ENCODE data around the gene KCNMA1.

KCNMA1 gene

DNA sequence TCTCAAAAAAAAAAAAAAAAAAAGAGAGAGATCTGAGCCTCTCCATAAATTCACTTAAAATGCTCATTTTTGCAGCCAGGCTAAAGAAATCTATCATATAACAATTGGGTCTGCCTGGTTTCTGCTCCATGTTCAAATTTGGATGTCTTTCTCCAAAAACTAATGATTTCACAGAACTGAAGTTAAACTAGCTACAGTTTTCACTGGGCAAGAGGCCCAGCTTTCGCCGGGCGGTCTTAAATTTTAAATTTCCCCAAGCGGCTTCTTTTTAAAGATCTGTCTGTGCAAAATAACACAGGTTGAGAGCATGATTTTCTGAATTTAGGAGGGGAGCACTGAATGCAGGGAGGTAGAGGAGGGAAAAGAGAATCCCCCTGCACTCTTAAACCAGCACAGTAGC lies 603.4 kb downstream of the KCNMA1 start:
- no peaks in the 10 kb centered on the region for H3K4me1 Mint-ChIP-seq (ENCODE audit: low read depth)
- DNase-seq (ENCODE audit: low spot score) = no peak
- no peak overlapping the region for H3K4me3 Mint-ChIP-seq
- H3K36me3 Mint-ChIP-seq (ENCODE audit: low read depth) = no peaks in the 10 kb centered on the region
- no peaks in the 10 kb centered on the region for H3K9me3 Mint-ChIP-seq
- no peak overlapping the region for H3K27ac Mint-ChIP-seq
- H3K27me3 Mint-ChIP-seq (ENCODE audit: low read depth) = peaks cover 9% of the 10 kb centered on the region

DNA sequence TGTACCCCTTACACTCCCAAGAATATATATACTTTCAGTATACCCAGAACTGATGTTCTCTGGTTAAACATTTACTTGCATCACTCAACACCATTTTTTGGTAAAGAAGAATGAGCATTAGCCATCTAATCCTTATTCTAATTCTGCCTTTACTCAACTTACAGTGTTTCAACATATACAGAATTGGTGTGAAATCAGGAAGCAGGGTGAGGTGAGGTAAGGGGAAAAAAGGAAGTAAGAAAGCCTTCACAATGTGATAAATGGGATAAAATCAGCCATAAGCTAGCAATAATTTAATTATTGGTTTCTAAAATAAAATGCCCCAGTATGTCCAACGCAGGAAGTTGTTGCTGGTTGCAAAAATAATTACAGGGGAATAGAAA lies 605.4 kb downstream of the KCNMA1 start:
- H3K9me3 Mint-ChIP-seq = no peaks in the 10 kb centered on the region
- H3K27ac Mint-ChIP-seq = no peak overlapping the region
- H3K36me3 Mint-ChIP-seq (ENCODE audit: low read depth) = no peaks in the 10 kb centered on the region
- no peak overlapping the region for H3K4me3 Mint-ChIP-seq
- DNase-seq (ENCODE audit: low spot score) = no peak
- peaks cover 14% of the 10 kb centered on the region for H3K27me3 Mint-ChIP-seq (ENCODE audit: low read depth)
- no peaks in the 10 kb centered on the region for H3K4me1 Mint-ChIP-seq (ENCODE audit: low read depth)

DNA sequence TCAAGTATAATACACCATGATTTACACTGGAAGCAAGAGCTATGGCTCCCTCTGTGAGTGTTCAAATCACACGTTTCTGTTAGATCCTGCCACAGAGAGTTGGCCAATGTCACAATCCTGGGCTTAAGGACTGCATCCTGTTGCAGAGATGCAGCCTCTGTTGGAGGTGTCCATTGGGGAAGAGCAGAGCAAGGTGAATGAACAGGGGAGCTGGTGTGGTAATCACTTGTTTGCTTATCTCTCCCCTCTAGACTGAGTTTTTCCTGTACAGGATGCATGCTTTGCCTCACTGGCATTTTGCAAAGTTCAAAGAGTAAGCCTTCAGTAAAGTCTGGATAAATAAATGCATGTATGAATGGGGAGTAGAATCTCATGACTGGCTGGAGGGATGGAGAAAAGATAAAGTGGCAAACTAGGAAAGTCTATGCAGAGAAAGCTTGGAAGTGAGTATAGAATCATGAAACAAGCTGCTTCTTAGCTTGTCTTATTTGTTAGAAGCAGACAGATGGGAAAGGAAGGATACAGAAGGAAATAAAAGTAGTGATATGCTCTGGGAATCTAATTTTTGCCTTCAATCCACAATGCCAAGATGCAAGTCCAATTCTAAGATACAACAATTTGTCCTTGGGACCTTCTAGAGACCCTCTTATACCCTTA lies 605.9 kb downstream of the KCNMA1 start:
- no peak for DNase-seq (ENCODE audit: low spot score)
- no peaks in the 10 kb centered on the region for H3K4me1 Mint-ChIP-seq (ENCODE audit: low read depth)
- H3K27ac Mint-ChIP-seq = no peak overlapping the region
- no peaks in the 10 kb centered on the region for H3K36me3 Mint-ChIP-seq (ENCODE audit: low read depth)
- H3K4me3 Mint-ChIP-seq = no peak overlapping the region
- no peaks in the 10 kb centered on the region for H3K9me3 Mint-ChIP-seq
- H3K27me3 Mint-ChIP-seq (ENCODE audit: low read depth) = peaks cover 14% of the 10 kb centered on the region

DNA sequence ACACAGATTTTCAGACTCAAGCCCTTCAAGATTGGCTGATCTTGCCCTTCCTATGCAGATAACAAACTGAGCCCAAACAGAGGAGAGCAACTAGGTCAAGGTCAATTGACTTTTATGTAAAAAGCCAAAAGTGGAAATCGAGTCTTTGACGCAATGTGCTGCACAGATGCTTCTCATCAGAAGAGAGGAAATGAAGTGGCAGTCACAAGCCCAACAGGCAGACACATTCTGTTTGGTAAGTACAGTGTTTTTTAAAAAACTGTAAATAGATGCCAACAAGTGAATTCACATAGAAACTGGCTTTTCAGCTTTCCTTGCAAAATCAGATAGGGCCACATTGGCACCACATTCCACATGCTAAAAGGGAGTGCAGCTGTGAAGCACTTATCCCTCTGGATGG lies 606.6 kb downstream of the KCNMA1 start:
- H3K9me3 Mint-ChIP-seq = no peaks in the 10 kb centered on the region

DNA sequence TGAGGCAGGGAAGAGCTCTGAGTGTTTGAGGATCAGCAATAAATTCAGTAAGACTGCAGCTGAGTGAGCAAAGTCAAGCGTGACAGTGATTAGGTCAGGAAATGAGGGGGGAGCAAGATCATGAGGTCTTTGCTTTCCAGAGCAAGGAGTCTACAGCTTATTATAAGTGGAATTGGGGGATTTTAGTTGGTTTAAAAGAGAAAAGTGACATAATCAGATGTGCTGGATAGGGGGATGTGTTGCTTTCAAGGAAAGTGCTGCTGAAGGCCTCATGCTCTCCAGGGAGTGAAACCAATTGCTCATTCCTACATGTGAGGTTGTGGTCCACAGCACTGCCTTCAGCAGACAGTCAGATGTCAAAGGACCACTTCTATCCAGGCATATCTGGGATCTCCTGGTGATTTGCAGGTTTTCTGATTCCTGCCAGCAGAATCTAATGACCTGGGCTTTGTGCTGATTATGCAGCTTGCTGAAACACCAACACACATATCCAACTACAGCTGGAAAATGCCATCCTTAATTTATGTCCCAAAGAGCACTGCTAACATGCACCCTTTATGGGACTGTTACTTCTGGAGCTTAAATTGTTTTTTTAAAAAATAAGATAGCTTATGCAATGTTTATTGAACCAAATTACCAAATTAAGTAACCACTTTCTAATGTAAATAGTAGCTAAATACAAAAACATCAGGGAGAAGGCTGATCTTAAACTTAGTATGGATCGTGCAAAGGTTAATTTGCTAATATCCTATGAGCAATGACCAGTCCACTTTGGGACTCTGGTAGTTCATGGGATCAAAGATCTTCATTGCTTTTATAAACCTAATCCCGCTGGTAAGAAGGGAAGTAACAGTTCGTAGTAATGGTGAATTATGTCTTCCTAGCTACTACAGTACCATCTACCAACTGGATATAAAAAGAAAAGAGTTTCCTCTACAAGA lies 607.6 kb downstream of the KCNMA1 start:
- DNase-seq (ENCODE audit: low spot score) = no peak
- Mint-ChIP-seq H3K36me3 (ENCODE audit: low read depth) (no peaks in the 10 kb centered on the region), H3K27ac (no peak overlapping the region), H3K4me1 (ENCODE audit: low read depth) (no peaks in the 10 kb centered on the region), H3K4me3 (no peak overlapping the region), H3K9me3 (no peaks in the 10 kb centered on the region), H3K27me3 (ENCODE audit: low read depth) (peaks cover 17% of the 10 kb centered on the region)

More for the DNA sequence above, 606.6 kb downstream of the KCNMA1 start:
- no peaks in the 10 kb centered on the region for H3K36me3 Mint-ChIP-seq (ENCODE audit: low read depth)
- H3K27me3 Mint-ChIP-seq (ENCODE audit: low read depth) = peaks cover 14% of the 10 kb centered on the region
- no peak overlapping the region for H3K4me3 Mint-ChIP-seq
- DNase-seq (ENCODE audit: low spot score) = no peak
- no peak overlapping the region for H3K27ac Mint-ChIP-seq
- no peaks in the 10 kb centered on the region for H3K4me1 Mint-ChIP-seq (ENCODE audit: low read depth)

DNA sequence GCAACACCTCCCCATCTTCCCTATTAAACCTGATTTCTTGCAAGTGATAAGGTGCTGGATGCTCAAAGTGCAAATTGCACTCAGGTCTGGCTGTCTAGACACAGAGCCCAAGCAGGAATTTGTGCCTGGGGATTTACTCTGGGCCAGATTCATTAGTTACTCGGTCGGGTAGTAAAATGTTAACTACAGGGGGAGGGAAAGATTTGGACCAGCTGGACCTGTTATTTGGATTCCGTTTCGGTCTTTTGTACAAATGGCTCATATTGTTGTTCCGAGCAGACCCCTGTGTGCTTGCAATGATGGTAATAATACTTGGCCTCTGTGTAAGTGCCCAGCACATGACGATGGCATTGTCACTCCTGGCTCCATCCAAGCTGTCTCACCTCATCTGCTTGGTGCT lies 609.6 kb downstream of the KCNMA1 start:
- DNase-seq (ENCODE audit: low spot score) = no peak
- Mint-ChIP-seq H3K27me3 (ENCODE audit: low read depth) (peaks cover 17% of the 10 kb centered on the region), H3K27ac (no peak overlapping the region)

DNA sequence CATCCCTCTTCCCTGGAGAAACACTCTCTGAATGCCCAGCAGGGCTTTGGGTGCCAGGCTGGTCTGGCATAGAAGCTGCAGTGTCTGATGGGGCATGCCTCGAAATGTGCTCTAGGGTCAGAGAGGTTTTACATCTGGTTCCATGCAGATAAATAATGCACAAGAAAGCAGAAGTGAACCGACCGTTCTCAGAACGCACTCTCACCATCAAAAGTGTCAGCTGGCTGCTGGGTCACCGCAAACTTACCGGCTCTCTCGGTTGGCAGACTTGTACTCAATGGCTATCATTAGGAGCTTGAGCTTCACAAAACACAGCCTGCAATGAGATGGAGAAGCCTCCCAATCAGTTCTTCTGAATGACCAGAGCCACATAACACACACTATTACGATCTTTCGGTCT lies 610.0 kb downstream of the KCNMA1 start:
- Mint-ChIP-seq H3K9me3 (no peaks in the 10 kb centered on the region), H3K27me3 (ENCODE audit: low read depth) (peaks cover 17% of the 10 kb centered on the region), H3K27ac (no peak overlapping the region), H3K4me1 (ENCODE audit: low read depth) (no peaks in the 10 kb centered on the region), H3K36me3 (ENCODE audit: low read depth) (no peaks in the 10 kb centered on the region), H3K4me3 (no peak overlapping the region)
- no peak for DNase-seq (ENCODE audit: low spot score)

More for the DNA sequence above, 609.6 kb downstream of the KCNMA1 start:
- H3K4me1 Mint-ChIP-seq (ENCODE audit: low read depth) = no peaks in the 10 kb centered on the region
- no peak overlapping the region for H3K4me3 Mint-ChIP-seq
- H3K36me3 Mint-ChIP-seq (ENCODE audit: low read depth) = no peaks in the 10 kb centered on the region
- H3K9me3 Mint-ChIP-seq = no peaks in the 10 kb centered on the region

DNA sequence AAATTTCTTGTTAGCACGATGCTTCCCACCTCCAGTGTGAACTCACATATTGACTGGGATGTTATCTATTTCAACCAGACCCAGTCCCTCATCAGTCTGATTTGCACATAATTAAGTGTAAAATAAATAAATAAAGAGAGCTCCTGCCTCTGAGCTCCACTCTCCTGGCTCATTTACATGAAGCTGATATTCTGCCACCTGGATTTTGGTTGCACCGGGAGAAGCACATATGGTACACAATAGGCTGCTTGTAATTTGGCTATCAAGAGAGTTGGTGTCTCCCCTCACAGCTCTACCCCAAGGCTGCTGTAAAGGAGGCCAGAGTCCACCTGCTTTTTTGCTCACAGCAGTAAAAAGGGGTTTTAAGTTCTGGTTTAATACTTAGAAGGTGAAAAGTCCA lies 610.5 kb downstream of the KCNMA1 start:
- Mint-ChIP-seq H3K4me1 (ENCODE audit: low read depth) (no peaks in the 10 kb centered on the region), H3K9me3 (no peaks in the 10 kb centered on the region), H3K27me3 (ENCODE audit: low read depth) (peaks cover 17% of the 10 kb centered on the region), H3K27ac (no peak overlapping the region), H3K4me3 (no peak overlapping the region), H3K36me3 (ENCODE audit: low read depth) (no peaks in the 10 kb centered on the region)
- DNase-seq (ENCODE audit: low spot score) = no peak

DNA sequence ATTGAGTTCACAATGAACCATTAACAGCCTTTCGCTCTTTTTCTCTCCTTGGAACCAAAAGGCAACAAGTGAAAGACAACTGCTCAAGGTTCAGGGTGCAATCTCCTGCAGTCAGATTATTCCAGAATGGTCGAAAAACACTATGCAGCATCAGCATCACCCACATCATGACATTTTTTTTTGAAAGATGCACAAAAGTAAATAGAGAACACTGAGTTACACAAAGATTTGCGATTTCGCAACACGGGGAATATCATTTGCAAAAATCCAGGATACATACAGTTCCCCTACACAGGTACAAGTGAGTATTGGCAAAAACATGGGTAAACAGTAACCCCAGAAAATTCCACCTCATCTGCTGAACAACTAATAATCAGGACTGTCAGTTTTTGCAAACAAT lies 611.5 kb downstream of the KCNMA1 start:
- Mint-ChIP-seq H3K27ac (no peak overlapping the region), H3K4me1 (ENCODE audit: low read depth) (no peaks in the 10 kb centered on the region), H3K4me3 (no peak overlapping the region), H3K9me3 (no peaks in the 10 kb centered on the region), H3K36me3 (ENCODE audit: low read depth) (no peaks in the 10 kb centered on the region), H3K27me3 (ENCODE audit: low read depth) (peaks cover 15% of the 10 kb centered on the region)
- DNase-seq (ENCODE audit: low spot score) = no peak

DNA sequence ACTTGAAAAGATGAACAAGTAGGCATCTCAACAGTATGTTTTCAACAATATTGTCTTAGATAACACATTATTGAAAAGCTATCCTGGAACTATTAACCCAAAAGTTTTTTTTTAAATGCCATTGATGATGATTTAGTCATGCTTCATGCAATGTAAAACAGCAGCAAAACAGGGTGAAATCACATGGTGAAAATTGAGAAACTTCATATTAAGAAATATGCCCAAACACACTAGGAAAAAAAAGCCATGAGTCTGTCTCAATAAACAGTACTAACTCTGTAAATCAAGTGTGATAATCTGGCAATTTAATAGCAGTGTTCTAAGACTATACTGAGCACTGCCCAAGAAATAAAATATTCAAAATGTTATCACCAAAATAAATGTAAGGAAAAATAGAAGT lies 613.1 kb downstream of the KCNMA1 start:
- H3K9me3 Mint-ChIP-seq = no peaks in the 10 kb centered on the region
- no peaks in the 10 kb centered on the region for H3K36me3 Mint-ChIP-seq (ENCODE audit: low read depth)
- H3K4me1 Mint-ChIP-seq (ENCODE audit: low read depth) = no peaks in the 10 kb centered on the region
- H3K4me3 Mint-ChIP-seq = no peak overlapping the region
- H3K27me3 Mint-ChIP-seq (ENCODE audit: low read depth) = peaks cover 12% of the 10 kb centered on the region
- H3K27ac Mint-ChIP-seq = no peak overlapping the region
- DNase-seq (ENCODE audit: low spot score) = no peak

DNA sequence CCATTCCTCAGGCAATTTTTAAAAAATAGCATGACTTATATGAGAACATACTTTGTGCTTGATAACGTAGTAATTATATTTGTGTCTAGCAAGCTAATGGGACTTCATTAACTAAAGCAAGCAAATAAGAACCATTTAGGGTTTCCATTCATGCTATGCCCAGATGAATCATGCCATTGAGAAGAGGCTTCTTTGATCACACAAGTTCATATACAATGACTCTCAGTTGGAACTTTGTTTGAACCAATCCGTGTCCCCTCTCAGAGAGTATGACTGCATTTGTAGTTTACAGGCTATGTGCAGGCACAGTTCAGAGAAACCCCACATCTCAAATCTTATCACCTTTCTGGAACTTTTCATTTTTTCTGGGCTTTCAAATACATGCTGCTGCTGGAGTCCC lies 614.2 kb downstream of the KCNMA1 start:
- Mint-ChIP-seq H3K27ac (no peak overlapping the region), H3K36me3 (ENCODE audit: low read depth) (no peaks in the 10 kb centered on the region)

DNA sequence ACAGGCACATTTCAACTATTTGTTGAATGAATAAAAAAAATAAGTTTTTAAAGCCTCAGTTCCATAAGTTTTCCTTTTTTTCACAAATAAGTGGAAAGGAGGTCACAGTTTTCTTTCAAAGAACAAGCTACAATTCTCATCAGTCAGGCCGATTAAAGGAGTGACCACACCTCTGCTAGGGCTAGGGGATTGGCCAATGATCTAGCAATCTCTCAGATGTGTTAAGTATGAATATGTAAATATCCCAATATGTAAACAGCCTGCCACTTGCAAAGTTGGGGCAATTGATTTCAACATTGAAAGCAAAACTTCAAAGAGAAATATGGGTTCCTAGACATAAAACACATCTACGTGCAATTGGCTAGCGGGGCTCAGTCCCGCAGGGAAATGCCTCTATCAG lies 614.9 kb downstream of the KCNMA1 start:
- no peaks in the 10 kb centered on the region for H3K9me3 Mint-ChIP-seq
- DNase-seq (ENCODE audit: low spot score) = no peak
- H3K27ac Mint-ChIP-seq = no peak overlapping the region
- no peaks in the 10 kb centered on the region for H3K36me3 Mint-ChIP-seq (ENCODE audit: low read depth)
- H3K27me3 Mint-ChIP-seq (ENCODE audit: low read depth) = peaks cover 6% of the 10 kb centered on the region
- no peak overlapping the region for H3K4me3 Mint-ChIP-seq
- no peaks in the 10 kb centered on the region for H3K4me1 Mint-ChIP-seq (ENCODE audit: low read depth)

More for the DNA sequence above, 614.2 kb downstream of the KCNMA1 start:
- Mint-ChIP-seq H3K27me3 (ENCODE audit: low read depth) (peaks cover 8% of the 10 kb centered on the region), H3K9me3 (no peaks in the 10 kb centered on the region), H3K4me1 (ENCODE audit: low read depth) (no peaks in the 10 kb centered on the region), H3K4me3 (no peak overlapping the region)
- no peak for DNase-seq (ENCODE audit: low spot score)

DNA sequence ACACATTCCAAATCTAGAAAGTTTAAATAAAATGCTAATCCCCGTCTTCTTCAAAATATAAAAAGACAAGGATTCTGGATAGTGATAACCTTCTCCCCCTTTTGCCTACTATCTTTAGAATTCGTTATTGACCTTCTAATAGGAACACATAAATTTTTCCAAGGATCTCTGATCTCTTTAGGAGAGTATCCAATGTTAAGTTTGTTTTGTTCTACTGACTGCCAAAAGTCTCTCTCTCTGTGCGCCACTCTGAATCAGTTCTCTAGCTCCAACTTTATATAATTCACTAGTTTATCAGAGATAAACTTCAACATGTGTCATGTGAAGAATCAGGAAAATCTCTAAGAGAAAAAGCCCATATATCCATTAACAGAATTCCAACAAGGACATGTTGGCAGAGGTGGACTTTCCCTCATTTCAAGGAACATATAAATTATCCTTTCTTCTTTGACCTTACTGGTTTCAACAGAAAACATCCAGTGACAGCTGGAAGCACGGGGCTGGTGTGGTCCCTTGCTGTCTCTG lies 615.6 kb downstream of the KCNMA1 start:
- no peaks in the 10 kb centered on the region for H3K9me3 Mint-ChIP-seq
- H3K27me3 Mint-ChIP-seq (ENCODE audit: low read depth) = peaks cover 6% of the 10 kb centered on the region
- no peak overlapping the region for H3K27ac Mint-ChIP-seq
- no peaks in the 10 kb centered on the region for H3K36me3 Mint-ChIP-seq (ENCODE audit: low read depth)
- H3K4me3 Mint-ChIP-seq = no peak overlapping the region
- DNase-seq (ENCODE audit: low spot score) = no peak
- H3K4me1 Mint-ChIP-seq (ENCODE audit: low read depth) = no peaks in the 10 kb centered on the region

DNA sequence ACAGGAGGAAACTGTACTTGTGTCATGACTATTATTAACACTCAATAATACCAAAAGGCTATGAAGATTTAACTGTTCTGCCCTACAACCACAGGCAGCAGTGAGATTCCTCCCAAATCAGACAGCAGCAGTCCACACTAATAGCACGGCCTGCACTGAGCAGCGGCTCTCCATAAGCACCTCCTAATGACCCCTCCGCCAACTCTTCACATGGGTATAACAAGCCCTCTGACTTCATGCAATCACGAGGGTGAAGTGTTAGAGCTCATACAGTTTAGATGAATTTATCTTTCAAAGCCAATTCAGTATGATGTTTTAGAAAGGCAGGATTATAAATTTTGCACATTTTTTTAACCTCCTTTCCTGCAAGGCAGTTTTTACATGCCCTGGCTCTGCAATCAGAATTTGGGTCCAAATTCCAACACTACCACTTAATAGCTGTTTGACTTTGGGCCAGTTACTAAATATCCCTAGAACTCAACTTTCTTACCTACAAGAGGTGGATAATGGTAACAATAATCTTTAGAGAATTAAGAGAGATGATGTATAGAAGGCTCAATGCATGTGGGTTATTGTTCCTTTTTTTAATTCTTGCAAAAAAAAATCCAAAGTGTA lies 617.1 kb downstream of the KCNMA1 start:
- Mint-ChIP-seq H3K4me1 (ENCODE audit: low read depth) (no peaks in the 10 kb centered on the region), H3K27me3 (ENCODE audit: low read depth) (peaks cover 3% of the 10 kb centered on the region), H3K27ac (no peak overlapping the region), H3K36me3 (ENCODE audit: low read depth) (no peaks in the 10 kb centered on the region), H3K9me3 (no peaks in the 10 kb centered on the region), H3K4me3 (no peak overlapping the region)
- DNase-seq (ENCODE audit: low spot score) = no peak

All from T-helper 2 cell treated with Interferon-gamma antibody and Interleukin-4, amounts not matched to agents 5 μg/mL and 100 μg/mL, for 36 hours (primary cell).